GM12875 (cell line): ENCODE results near the gene GABRP.

Experiments used
- H3K4me3 ChIP-seq: one replicate; pipeline ENCODE4 v1.5.1; 2011; ENCODE audit warnings: low read depth, low read length, control low read depth
- TF ChIP-seq, protein P1 (sequence below): IDR thresholded peaks from 2 replicates; pipeline ENCODE4 v1.5.1; 2011; ENCODE audit warnings: low read depth, mild to moderate bottlenecking, control low read depth, inconsistent platforms, low read length, moderate library complexity, borderline replicate concordance; ENCODE audit not compliant: insufficient read depth

The GABRP gene

DNA sequence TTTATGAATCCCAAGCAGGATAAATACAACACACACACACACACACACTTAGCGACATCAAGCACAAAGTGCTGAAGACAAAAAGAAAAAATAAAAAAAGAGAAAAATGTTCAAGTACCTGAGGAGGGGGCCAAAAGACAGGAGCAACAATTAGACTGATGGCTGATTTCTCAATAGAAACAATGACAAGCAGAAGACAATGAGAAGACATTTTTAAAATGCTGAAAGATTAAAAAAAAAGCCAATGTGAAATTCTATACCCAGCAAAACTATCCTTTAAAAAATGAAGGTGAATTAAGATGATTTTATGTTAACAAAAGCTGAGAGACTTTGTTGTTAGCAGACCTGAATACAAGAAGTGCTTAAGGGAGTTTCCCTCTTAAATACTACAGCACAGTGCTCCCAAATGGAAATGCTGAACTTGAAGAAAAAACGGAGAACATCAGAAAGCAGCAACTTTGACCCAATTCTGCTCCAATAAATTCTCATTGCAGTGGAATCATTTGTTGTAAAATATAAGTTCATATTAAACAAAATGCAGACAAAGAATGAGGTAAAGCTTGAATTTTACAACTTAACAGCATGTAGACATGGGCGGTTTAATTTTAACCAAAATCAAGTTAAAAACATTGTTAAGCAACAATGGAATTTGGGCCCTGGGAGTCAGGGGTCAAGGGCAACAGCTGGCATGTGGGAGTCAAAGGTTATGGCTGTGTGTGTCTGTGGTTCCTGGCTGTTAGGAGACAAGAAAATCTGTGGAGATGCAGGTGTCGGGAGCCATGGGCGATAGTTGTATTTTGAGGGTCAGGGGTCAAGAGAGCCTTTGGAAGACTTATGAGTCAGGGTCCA, 77.5 kb downstream of the GABRP start:
- TF ChIP-seq, protein P1, sequence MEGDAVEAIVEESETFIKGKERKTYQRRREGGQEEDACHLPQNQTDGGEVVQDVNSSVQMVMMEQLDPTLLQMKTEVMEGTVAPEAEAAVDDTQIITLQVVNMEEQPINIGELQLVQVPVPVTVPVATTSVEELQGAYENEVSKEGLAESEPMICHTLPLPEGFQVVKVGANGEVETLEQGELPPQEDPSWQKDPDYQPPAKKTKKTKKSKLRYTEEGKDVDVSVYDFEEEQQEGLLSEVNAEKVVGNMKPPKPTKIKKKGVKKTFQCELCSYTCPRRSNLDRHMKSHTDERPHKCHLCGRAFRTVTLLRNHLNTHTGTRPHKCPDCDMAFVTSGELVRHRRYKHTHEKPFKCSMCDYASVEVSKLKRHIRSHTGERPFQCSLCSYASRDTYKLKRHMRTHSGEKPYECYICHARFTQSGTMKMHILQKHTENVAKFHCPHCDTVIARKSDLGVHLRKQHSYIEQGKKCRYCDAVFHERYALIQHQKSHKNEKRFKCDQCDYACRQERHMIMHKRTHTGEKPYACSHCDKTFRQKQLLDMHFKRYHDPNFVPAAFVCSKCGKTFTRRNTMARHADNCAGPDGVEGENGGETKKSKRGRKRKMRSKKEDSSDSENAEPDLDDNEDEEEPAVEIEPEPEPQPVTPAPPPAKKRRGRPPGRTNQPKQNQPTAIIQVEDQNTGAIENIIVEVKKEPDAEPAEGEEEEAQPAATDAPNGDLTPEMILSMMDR, result no peak
- no peak overlapping the region for H3K4me3 ChIP-seq

DNA sequence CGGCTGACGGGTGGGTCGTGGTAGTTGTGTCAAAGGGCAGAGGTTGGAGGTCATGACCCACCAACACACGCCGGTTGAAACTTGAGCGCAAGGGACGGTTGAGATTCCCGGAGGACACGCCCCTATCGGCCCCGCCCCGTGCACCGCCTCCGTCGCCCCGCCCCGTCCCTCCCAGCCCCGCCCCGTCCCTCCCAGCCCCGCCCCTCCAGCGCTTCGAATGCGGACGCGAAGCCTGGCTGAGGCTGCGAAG, 78.1 kb downstream of the GABRP start:
- H3K4me3 ChIP-seq, result no peak overlapping the region
- TF ChIP-seq, protein P1, result no peak

DNA sequence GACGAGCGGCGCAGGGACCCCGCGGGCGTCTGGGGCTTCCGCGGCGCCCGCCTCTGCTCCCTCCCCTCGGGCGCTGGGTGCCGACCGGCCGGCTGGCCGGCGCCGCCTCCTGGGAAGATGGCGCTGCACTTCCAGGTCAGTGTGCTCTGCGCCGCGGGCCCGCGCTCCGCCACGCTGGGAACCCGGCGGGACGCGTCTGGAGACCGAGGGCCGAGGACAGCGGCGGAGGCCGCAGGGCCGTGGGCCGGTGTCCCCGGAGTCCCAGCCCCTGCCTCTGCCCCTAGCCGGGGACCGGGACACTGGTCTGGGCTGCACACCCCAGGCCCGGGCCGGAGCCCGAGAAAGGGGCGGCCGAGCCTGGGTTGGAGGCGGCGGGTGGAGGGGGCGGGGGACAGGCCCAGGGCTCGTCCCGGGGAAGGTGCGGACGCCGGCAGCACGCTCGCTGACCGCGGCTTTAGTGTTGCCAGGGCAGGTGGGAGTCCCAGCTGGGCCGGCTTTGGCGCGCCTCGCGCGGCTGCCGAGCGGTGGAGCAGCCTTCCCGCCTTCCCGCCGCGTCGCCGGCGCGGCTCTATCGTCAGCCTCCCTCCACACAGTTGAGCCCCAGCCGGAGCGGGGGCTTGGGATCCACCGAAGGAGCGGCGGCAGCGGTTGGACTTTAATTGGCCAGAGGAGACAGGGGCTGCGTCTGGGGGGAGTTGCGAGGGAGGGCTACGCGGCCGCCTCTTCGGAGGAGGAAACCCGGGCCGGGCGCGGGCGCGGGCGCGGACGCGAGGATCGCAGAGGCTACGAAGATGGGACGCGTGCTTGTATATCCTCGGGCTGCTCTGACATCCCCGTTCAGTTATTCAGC, 78.6 kb downstream of the GABRP start, which contains the start of gene RANBP17:
RANBP17 (plus strand) TSS at position 102 of the 850 bp plus-strand sequence.
- H3K4me3 ChIP-seq, result no peak within 1 kb of the TSS
- TF ChIP-seq, protein P1, result no peak

DNA sequence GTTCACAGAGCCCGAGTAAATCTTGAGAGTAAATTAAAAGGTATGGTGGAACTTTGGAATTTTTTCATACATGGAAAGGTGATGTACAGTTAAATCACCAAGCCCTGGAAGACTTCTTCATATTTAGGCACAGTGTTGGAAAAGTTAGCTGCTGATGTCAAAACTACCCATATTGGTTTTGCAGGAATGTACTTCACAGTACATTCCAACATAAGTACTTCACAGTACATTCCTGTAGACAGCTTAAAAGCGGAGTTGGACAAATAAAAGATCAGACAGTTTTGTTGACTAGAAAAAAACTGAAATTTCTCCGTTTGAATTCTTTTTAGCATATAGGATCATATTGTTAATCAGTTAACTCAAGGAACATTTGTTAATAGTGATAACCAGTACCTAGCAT, 80.1 kb downstream of the GABRP start:
- TF ChIP-seq, protein P1, result no peak
- no peak overlapping the region for H3K4me3 ChIP-seq
